ENCODE data around the gene SGSM1. TPM values are rescaled to one million over a fixed set of nuclear protein-coding genes. Genes with fewer than 3 reads are reported as not detected.

The SGSM1 gene
- total and polyA plus RNA-seq, 2 experiments from 2014 or later, result 0.39 TPM; not detected in 1

DNA sequence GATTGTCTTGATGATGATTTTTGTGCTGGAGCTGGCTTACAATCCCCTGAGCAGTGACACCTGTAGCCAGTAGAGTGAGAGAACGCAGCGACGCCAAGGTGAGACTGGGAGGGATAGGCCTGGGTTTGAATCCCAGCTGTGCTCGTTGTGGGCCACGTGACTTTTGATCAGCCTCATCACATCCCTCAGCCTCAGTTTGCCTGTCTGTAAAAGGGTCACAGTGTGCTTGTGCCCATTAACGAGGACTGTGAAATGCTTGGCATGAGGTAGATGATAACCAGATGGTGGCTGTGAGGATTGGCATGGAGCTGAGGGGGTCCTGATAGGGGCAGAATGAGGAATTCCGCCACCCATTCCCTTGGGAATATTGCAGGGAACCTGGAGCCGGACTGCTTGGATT is 156.1 kb downstream of the SGSM1 start:
- Histone ChIP-seq H3K27me3 (no peaks in the 10 kb centered on the region), H3K4me3 (no peak overlapping the region), H3K4me1 (ENCODE audit: low read depth) (no peaks in the 10 kb centered on the region), H3K36me3 (no peaks in the 10 kb centered on the region), H3K27ac (no peak overlapping the region), H3K9me3 (ENCODE audit: low read depth) (no peaks in the 10 kb centered on the region)
- TF ChIP-seq, protein P1, sequence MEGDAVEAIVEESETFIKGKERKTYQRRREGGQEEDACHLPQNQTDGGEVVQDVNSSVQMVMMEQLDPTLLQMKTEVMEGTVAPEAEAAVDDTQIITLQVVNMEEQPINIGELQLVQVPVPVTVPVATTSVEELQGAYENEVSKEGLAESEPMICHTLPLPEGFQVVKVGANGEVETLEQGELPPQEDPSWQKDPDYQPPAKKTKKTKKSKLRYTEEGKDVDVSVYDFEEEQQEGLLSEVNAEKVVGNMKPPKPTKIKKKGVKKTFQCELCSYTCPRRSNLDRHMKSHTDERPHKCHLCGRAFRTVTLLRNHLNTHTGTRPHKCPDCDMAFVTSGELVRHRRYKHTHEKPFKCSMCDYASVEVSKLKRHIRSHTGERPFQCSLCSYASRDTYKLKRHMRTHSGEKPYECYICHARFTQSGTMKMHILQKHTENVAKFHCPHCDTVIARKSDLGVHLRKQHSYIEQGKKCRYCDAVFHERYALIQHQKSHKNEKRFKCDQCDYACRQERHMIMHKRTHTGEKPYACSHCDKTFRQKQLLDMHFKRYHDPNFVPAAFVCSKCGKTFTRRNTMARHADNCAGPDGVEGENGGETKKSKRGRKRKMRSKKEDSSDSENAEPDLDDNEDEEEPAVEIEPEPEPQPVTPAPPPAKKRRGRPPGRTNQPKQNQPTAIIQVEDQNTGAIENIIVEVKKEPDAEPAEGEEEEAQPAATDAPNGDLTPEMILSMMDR (IDR thresholded peaks at IDR 0.05; ENCODE audit: low read depth, low read length), result no peak
- DNase-seq (ENCODE audit: low read depth in 1 of 2, low spot score in 1 of 2), result no peak

DNA sequence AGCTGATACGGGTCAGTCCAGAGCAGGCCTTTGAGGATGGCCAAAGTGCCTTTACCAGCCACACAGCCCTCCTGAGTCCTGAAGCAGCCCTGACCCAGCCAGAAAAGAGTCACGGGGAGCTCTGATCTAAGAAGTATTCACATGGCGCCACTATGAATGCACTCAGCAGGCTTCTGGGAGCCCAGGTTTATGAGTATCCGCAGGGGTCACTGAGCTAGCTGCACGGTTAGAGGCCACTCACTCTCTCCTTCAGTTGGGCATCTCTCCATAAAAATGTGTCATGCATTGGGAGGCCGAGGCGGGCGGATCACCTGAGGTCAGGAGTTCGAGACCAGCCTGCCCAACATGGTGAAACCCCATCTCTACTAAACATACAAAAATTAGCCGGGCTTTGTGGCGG is 156.8 kb downstream of the SGSM1 start:
- Histone ChIP-seq H3K4me3 (no peak overlapping the region), H3K27ac (no peak overlapping the region), H3K4me1 (ENCODE audit: low read depth) (no peaks in the 10 kb centered on the region), H3K27me3 (no peaks in the 10 kb centered on the region), H3K36me3 (no peaks in the 10 kb centered on the region), H3K9me3 (ENCODE audit: low read depth) (no peaks in the 10 kb centered on the region)
- TF ChIP-seq, protein P1 (IDR thresholded peaks at IDR 0.05; ENCODE audit: low read depth, low read length), result no peak
- DNase-seq (ENCODE audit: low read depth in 1 of 2, low spot score in 1 of 2), result no peak

DNA sequence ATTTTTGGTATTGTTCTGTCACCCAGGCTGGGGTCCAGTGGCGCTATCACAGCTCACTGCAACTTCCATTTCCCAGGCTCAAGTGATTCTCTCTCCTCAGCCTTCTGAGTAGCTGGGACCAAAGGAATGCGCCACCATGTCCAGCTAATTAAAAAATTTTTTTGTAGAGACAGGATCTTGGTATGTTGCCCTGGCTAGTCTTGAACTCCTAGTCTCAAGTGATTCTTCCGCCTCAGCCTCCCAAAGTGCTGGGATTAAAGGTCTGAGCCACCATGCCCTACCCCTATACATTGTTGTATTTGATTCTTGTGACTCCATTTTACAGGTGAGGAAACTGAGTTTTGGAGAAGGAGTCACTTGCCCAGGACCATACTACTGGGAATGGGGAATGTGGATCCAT is 158.4 kb downstream of the SGSM1 start:
- Histone ChIP-seq H3K36me3 (no peaks in the 10 kb centered on the region), H3K27ac (no peak overlapping the region), H3K4me1 (ENCODE audit: low read depth) (peaks cover under 1% of the 10 kb centered on the region), H3K4me3 (no peak overlapping the region), H3K27me3 (no peaks in the 10 kb centered on the region), H3K9me3 (ENCODE audit: low read depth) (no peaks in the 10 kb centered on the region)
- TF ChIP-seq, protein P1 (IDR thresholded peaks at IDR 0.05; ENCODE audit: low read depth, low read length), result no peak
- no peak for DNase-seq (ENCODE audit: low read depth in 1 of 2, low spot score in 1 of 2)

DNA sequence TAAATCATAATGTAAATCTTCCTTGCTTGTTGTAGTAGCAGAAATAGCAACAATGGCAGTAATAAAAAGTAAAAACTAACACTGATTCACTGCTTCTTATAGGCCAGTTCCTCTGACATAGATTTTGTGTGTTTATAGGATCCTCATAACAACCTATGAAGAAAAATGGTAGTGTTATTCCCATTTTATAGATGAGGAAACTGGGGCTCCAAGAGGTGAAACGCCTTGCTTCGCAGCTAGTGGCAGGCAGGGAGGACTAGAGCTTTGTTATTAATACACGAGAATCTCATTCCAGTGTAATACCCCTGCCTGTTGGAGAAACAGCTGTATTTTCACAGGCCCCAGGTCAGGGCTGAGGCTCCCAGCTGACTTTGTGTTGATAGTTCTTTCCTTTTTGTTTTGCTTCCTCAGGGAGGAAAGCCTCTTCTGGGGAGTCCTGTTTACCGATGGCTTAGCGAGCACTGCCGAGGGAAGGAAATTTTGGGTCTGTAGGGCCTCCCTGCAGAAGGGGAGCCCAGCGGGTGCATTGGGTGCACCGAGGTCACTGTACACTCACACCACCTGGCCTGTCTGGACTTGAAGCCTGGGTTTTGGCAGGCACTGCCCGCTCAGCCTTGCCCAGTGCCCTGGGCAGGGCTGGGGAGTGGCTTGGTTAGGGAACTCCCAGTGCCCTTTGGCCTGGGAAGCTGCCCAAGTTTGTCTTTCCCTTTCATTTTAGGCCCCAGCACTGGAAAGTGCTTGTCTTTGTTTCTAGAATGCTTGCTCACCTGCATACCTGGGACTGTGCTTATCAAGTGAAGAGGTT is 160.0 kb downstream of the SGSM1 start:
- Histone ChIP-seq H3K9me3 (ENCODE audit: low read depth) (no peaks in the 10 kb centered on the region), H3K27ac (peak overlapping the region; percentile 8)

DNA sequence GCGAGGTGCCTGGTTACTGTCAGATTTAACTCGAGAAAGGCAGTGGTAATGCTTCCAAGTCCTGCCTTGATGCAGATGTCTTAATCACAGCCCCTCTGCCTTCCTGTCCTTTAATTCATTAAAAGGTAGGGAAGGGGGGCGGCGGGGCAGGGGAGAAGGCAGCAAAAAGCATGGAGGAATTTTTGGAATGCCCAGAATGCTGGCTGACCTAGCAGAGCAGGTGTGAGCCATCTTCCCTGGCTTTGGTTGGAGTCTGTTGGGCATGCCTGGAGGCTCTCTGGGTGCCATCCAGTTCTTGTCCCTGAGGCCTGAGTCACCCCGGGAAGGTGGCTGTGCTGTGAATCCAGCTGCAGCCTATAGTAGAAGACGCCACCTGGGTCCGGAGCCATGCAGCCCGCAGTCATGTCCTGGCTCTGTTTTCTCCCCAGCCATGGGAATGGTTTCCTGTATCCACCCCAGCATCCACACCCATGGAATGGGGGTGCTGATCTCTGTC is 162.1 kb downstream of the SGSM1 start:
- DNase-seq (ENCODE audit: low read depth in 1 of 2, low spot score in 1 of 2), result peak in 1 of 2 donors; percentile 30

More for the DNA sequence above, 160.0 kb downstream of the SGSM1 start:
- Histone ChIP-seq H3K4me3 (no peak overlapping the region), H3K4me1 (ENCODE audit: low read depth) (peaks cover 14% of the 10 kb centered on the region), H3K27me3 (no peaks in the 10 kb centered on the region), H3K36me3 (no peaks in the 10 kb centered on the region)
- no peak for DNase-seq (ENCODE audit: low read depth in 1 of 2, low spot score in 1 of 2)
- TF ChIP-seq, protein P1 (IDR thresholded peaks at IDR 0.05; ENCODE audit: low read depth, low read length), result no peak

More for the DNA sequence above, 162.1 kb downstream of the SGSM1 start:
- no peaks in the 10 kb centered on the region for H3K27me3 ChIP-seq
- no peak overlapping the region for H3K4me3 ChIP-seq
- TF ChIP-seq, protein P1 (IDR thresholded peaks at IDR 0.05; ENCODE audit: low read depth, low read length), result no peak
- H3K9me3 ChIP-seq (ENCODE audit: low read depth), result no peaks in the 10 kb centered on the region
- H3K36me3 ChIP-seq, result no peaks in the 10 kb centered on the region
- H3K27ac ChIP-seq, result peak overlapping the region; percentile 84
- H3K4me1 ChIP-seq (ENCODE audit: low read depth), result peaks cover 14% of the 10 kb centered on the region

All from cardiac muscle cell (in vitro differentiated cells and primary cell).